PC-9 (cell line): ENCODE measurements around the gene NR2C2.

ENCODE experiments used
- CTCF ChIP-seq: fragments of 200-600 bp; sonication (generic); conservative IDR thresholded peaks from 2 replicates; pipeline ENCODE4 v1.6.1; 2017; ENCODE audit warnings: mixed run types, antibody characterized with exemption, mild to moderate bottlenecking, moderate library complexity
- EZH2 ChIP-seq: fragments of 200-600 bp; sonication (generic); IDR thresholded peaks from 2 replicates; pipeline ENCODE4 v1.8.0; 2017; ENCODE audit warnings: antibody characterized with exemption, low read depth

GRCh38 chr3:15089201-15089600 is 141.8 kb downstream of the NR2C2 start:
- TF ChIP-seq CTCF = no peak
- TF ChIP-seq EZH2 = no peak
